Loucy (cell line): ENCODE data around the gene PATZ1.

Source experiments
- EZH2phosphoT487 ChIP-seq: fragments of 200-600 bp; IDR thresholded peaks from 2 replicates; pipeline ENCODE4 v1.6.1; 2018; ENCODE audit warnings: antibody characterized with exemption, mild to moderate bottlenecking, moderate library complexity, borderline replicate concordance
- TF ChIP-seq, protein P1 (sequence below): fragments of 200-600 bp; sonication (generic); conservative IDR thresholded peaks from 2 replicates; pipeline ENCODE4 v1.5.1; 2014; ENCODE audit warnings: mild to moderate bottlenecking, antibody characterized with exemption, low read length

DNA sequence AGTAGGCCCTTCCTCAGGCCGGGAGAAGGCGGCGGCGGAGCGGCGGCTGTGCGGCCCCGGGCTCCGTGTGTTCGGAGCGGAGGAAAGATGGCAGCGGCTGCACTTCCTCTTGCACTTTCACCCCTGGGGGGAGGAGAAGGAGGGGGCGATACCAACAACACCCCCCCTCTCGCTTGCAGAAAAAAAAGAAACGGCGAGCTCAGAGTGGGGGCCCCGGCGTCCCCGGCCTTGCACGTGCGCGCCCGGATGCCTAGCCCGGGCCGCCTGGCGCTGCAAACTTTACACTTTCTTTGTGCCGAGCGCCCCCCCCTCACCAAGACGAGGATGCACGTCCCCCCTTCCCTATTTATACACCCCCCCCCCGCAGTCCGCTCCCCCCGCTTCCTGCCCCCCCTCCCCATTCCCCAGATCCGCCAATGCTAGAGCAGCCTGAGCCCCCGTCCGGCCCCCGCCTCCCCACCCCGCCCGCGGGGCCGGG, at the start of gene PATZ1:
- TF ChIP-seq, protein P1, sequence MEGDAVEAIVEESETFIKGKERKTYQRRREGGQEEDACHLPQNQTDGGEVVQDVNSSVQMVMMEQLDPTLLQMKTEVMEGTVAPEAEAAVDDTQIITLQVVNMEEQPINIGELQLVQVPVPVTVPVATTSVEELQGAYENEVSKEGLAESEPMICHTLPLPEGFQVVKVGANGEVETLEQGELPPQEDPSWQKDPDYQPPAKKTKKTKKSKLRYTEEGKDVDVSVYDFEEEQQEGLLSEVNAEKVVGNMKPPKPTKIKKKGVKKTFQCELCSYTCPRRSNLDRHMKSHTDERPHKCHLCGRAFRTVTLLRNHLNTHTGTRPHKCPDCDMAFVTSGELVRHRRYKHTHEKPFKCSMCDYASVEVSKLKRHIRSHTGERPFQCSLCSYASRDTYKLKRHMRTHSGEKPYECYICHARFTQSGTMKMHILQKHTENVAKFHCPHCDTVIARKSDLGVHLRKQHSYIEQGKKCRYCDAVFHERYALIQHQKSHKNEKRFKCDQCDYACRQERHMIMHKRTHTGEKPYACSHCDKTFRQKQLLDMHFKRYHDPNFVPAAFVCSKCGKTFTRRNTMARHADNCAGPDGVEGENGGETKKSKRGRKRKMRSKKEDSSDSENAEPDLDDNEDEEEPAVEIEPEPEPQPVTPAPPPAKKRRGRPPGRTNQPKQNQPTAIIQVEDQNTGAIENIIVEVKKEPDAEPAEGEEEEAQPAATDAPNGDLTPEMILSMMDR, result no peak
- TF ChIP-seq EZH2phosphoT487, result no peak
